T-cell (primary cell): ENCODE results near the gene BBLN. TPM values are rescaled to one million over a fixed set of nuclear protein-coding genes. Genes with fewer than 3 reads are reported as not detected.
"Not testable (repeated sequence)": the region's sequence is repeated elsewhere in the genome, so short reads cannot be mapped to it uniquely, and the experiment has no call there.

Experiments
- ATAC-seq, 4 experiments: fragments of 200-7000 bp in 3 of 4; fragments of 150-1000 bp in 1 of 4; cut with Tn5 transposase; replicated peaks in 1 of 4; 1 replicate in 3 of 4; 2 replicates in 1 of 4; pipeline ENCODE4 v1.10.0; 2021; ENCODE audit warnings: moderate library complexity in 3 of 4, mild to moderate bottlenecking in 2 of 4, moderate number of reproducible peaks in 1 of 4
- CTCF ChIA-PET, 2 donors: fragments of 300-600 bp; sonication (Branson Sonifier 250); formaldehyde crosslinking; loops; one replicate each; lab custom pipeline; 2022; ENCODE audit warnings: antibody characterized with exemption in 2 of 2; lab: Charles Lee
- POLR2A ChIA-PET, 2 donors: fragments of 300-600 bp; sonication (Branson Sonifier 250); formaldehyde crosslinking; loops; one replicate each; lab custom pipeline; 2022; ENCODE audit warnings: antibody characterized with exemption in 2 of 2; lab: Charles Lee
- DNase-seq, 35 experiments: peaks; one replicate each; pipeline versions ENCODE4 v3.0.0 to v3.0.0-alpha.2; 2013 to 2023
- H3K27ac ChIP-seq: one replicate; pipeline ENCODE4 v1.5.1; 2013; ENCODE audit warnings: low read length
- H3K27me3 ChIP-seq, 2 experiments: replicated peaks in 1 of 2; 1 replicate in 1 of 2; 2 replicates in 1 of 2; pipeline versions ENCODE4 v1.6.1 to v1.7.0; 2013; ENCODE audit warnings: low read length in 1 of 2, mixed read lengths in 1 of 2; ENCODE audit not compliant: control insufficient read depth in 2 of 2, insufficient read depth in 2 of 2; ENCODE audit errors: extremely low read depth in 1 of 2
- H3K36me3 ChIP-seq, 2 donors: 1 replicate in 1 of 2; 2 replicates in 1 of 2; pipeline versions ENCODE4 v1.6.1 to v1.7.0; 2013; ENCODE audit warnings: low read length in 1 of 2; ENCODE audit not compliant: control insufficient read depth in 2 of 2, insufficient read depth in 1 of 2; ENCODE audit errors: extremely low read depth in 1 of 2
- H3K4me1 ChIP-seq, 2 experiments: 1 replicate in 1 of 2; 2 replicates in 1 of 2; pipeline versions ENCODE4 v1.6.1 to v1.7.0; 2013; ENCODE audit warnings: low read length in 2 of 2, mixed read lengths in 1 of 2; ENCODE audit not compliant: insufficient read depth in 2 of 2, control insufficient read depth in 1 of 2; ENCODE audit errors: extremely low read depth in 1 of 2
- H3K4me3 ChIP-seq, 2 donors: 1 replicate in 1 of 2; 2 replicates in 1 of 2; pipeline versions ENCODE4 v1.5.1 to v1.7.0; 2013; ENCODE audit warnings: mild to moderate bottlenecking in 2 of 2, low read length in 1 of 2, moderate library complexity in 1 of 2; ENCODE audit not compliant: control insufficient read depth in 1 of 2; ENCODE audit errors: extremely low read depth in 1 of 2
- H3K9me3 ChIP-seq: 2 replicates; pipeline ENCODE4 v1.7.0; 2013
- H3K27ac Mint-ChIP-seq, 2 donors: one replicate each; pipeline ENCODE4 v1.8.0; 2020 to 2021; ENCODE audit warnings: mild to moderate bottlenecking in 2 of 2, mixed read lengths in 2 of 2
- H3K27me3 Mint-ChIP-seq, 2 donors: one replicate each; pipeline ENCODE4 v1.8.0; 2021 to 2022; ENCODE audit warnings: mixed read lengths in 2 of 2
- H3K36me3 Mint-ChIP-seq: one replicate; pipeline ENCODE4 v1.8.0; 2021; ENCODE audit warnings: mixed read lengths
- H3K4me1 Mint-ChIP-seq, 3 donors: one replicate each; pipeline ENCODE4 v1.8.0; 2020 to 2022; ENCODE audit warnings: mixed read lengths in 3 of 3, mild to moderate bottlenecking in 1 of 3
- H3K4me3 Mint-ChIP-seq, 3 donors: one replicate each; pipeline ENCODE4 v1.8.0; 2020 to 2022; ENCODE audit warnings: mild to moderate bottlenecking in 3 of 3, mixed read lengths in 3 of 3, moderate library complexity in 3 of 3
- H3K9me3 Mint-ChIP-seq, 3 donors: one replicate each; pipeline ENCODE4 v1.8.0; 2020 to 2022; ENCODE audit warnings: mixed read lengths in 3 of 3
- WGBS: methylation state at CpG from one replicate; pipeline ENCODE4 v1.1.5; 2013; ENCODE audit warnings: missing lambda C conversion rate; ENCODE audit not compliant: insufficient coverage; 5-methylcytosine and 5-hydroxymethylcytosine counted together
- total RNA-seq, 35 experiments: library from RNA in 6 of 35; stranded (reverse) in 6 of 35; fragments of 120-200 nt in 1 of 35; gene quantifications; one replicate each; pipeline versions ENCODE4 v1.2.1 to v1.2.4 and lab custom pipeline; 2013 to 2026

Gene BBLN
- total RNA-seq (10 to 100 TPM; 50.0 to 85.9 (median 81.4) TPM), total RNA-seq (lab: John Stamatoyannopoulos, UW) (19.3 to 49.4 (median 35.2) reads per million in 29 experiments)
- total RNA-seq (2013) = 86.7 TPM

- H3K27me3 Mint-ChIP-seq = no peaks in the 10 kb centered on the region
- H3K4me3 Mint-ChIP-seq = peak within 1 kb of the TSS; percentile 76 to 86 (median 85)
- H3K9me3 Mint-ChIP-seq = no peaks in the 10 kb centered on the region
- H3K9me3 ChIP-seq = no peaks in the 10 kb centered on the region
- peaks cover 13% of the 10 kb centered on the region for H3K36me3 Mint-ChIP-seq
- H3K27ac ChIP-seq = peak within 1 kb of the TSS; percentile 81
- peaks cover 4 to 19% of the 10 kb centered on the region in 2 donors for H3K36me3 ChIP-seq
- H3K4me1 Mint-ChIP-seq = peaks cover 23 to 25% (median 24%) of the 10 kb centered on the region in 3 donors
- peaks cover 2 to 21% of the 10 kb centered on the region in 2 experiments for H3K4me1 ChIP-seq
- WGBS = under 1% methylated on average over 57 of the region's 77 CpGs
- peak within 1 kb of the TSS; percentile 93 to 94 for H3K27ac Mint-ChIP-seq
- peak; percentile 78 to 94 (median 89) for DNase-seq
- H3K27me3 ChIP-seq = no peaks in the 10 kb centered on the region
- H3K4me3 ChIP-seq = peak within 1 kb of the TSS; percentile 58 to 74
- peak; percentile 85 to 87 (median 86) for ATAC-seq
- CTCF ChIA-PET = interaction anchor here in 1 of 2 donors (0.5 to 1.7 kb wide), 5 partner anchors 30 to 284 kb away, joined by 3 to 8 read pairs (median 5); partner anchors contain the start of genes CIZ1 and PTGES2
- POLR2A ChIA-PET = interaction anchor here (0.6 to 0.8 kb wide), 5 partner anchors 29 to 709 kb away, joined by 3 to 5 read pairs (median 3); partner anchors contain the start of genes LRSAM1 (in 1 of the 2) and RPL12 (in 1 of the 2)
Observed at GRCh38 chr9:128159784-128160602, at the start of gene BBLN. BBLN (plus strand) TSS chr9:128160265; CDS start chr9:128160408, 143 bp downstream.

- H3K4me1 ChIP-seq, H3K9me3 Mint-ChIP-seq, H3K4me1 Mint-ChIP-seq, DNase-seq, H3K27ac Mint-ChIP-seq, H3K27me3 ChIP-seq, POLR2A ChIA-PET, ATAC-seq, H3K9me3 ChIP-seq, CTCF ChIA-PET, H3K27ac ChIP-seq, H3K27me3 Mint-ChIP-seq, H3K4me3 Mint-ChIP-seq, H3K4me3 ChIP-seq: not testable (repeated sequence)
- peaks cover 22 to 34% of the 10 kb centered on the region in 2 donors for H3K36me3 ChIP-seq
- H3K36me3 Mint-ChIP-seq = peaks cover 29% of the 10 kb centered on the region
- WGBS = 90% methylated on average over 8 of the region's 12 CpGs
Observed at GRCh38 chr9:128111726-128112125, 48.3 kb upstream of the BBLN start.

- Mint-ChIP-seq H3K27ac (no peak overlapping the region), H3K36me3 (peaks cover 22% of the 10 kb centered on the region), H3K27me3 (no peaks in the 10 kb centered on the region), H3K4me3 (no peak overlapping the region), H3K4me1 (peaks cover 9 to 14% (median 14%) of the 10 kb centered on the region in 3 donors), H3K9me3 (no peaks in the 10 kb centered on the region)
- Histone ChIP-seq H3K4me1 (peaks cover 0 to 15% of the 10 kb centered on the region in 2 experiments), H3K27ac (no peak overlapping the region), H3K36me3 (peaks cover 6 to 14% of the 10 kb centered on the region in 2 donors), H3K4me3 (no peak overlapping the region), H3K27me3 (no peaks in the 10 kb centered on the region), H3K9me3 (no peaks in the 10 kb centered on the region)
- POLR2A ChIA-PET = interaction anchor here in 1 of 2 donors (0.6 kb wide), 1 partner anchor 523 kb away, joined by 4 read pairs; no protein-coding TSS in a partner anchor
- no peak for DNase-seq
- CTCF ChIA-PET = interaction anchor here (0.6 to 0.9 kb wide), 4 partner anchors 14 to 307 kb away, joined by 3 to 6 read pairs (median 4); partner anchors contain the start of gene CERCAM (in 1 of the 2)
- no peak for ATAC-seq
- WGBS = 93% methylated on average over 9 of the region's 12 CpGs
Observed at GRCh38 chr9:128113526-128114325, 46.3 kb upstream of the BBLN start.

- no peak for ATAC-seq
Observed at GRCh38 chr9:128114326-128115186, 45.5 kb upstream of the BBLN start.

GRCh38 chr9:128115187-128116103 is 44.6 kb upstream of the BBLN start:
- DNase-seq = peak in 1 of 35 experiments; percentile 48
- no peaks in the 10 kb centered on the region for H3K27me3 ChIP-seq
- POLR2A ChIA-PET = no interaction called here
- peaks cover 7 to 15% (median 11%) of the 10 kb centered on the region in 3 donors for H3K4me1 Mint-ChIP-seq
- H3K27me3 Mint-ChIP-seq = no peaks in the 10 kb centered on the region
- H3K4me3 ChIP-seq = no peak overlapping the region
- H3K4me3 Mint-ChIP-seq = no peak overlapping the region
- H3K9me3 ChIP-seq = no peaks in the 10 kb centered on the region
- 82% methylated on average over 24 of the region's 26 CpGs for WGBS
- H3K36me3 Mint-ChIP-seq = peaks cover 13% of the 10 kb centered on the region
- H3K9me3 Mint-ChIP-seq = no peaks in the 10 kb centered on the region
- ATAC-seq = no peak
- CTCF ChIA-PET = interaction anchor here (1.0 kb wide), 2 partner anchors 48 to 84 kb away, joined by 3 read pairs; partner anchors contain the start of genes NAIF1 (in 1 of the 2) and SLC25A25 (in 1 of the 2)
- no peak overlapping the region for H3K27ac ChIP-seq
- peaks cover 0 to 15% of the 10 kb centered on the region in 2 experiments for H3K4me1 ChIP-seq
- peak overlapping the region in 1 of 2 donors; percentile 36 for H3K27ac Mint-ChIP-seq
- H3K36me3 ChIP-seq = peaks cover 6 to 9% of the 10 kb centered on the region in 2 donors

More at GRCh38 chr9:128114326-128115186, 45.5 kb upstream of the BBLN start:
- H3K27me3 Mint-ChIP-seq = no peaks in the 10 kb centered on the region
- Histone ChIP-seq H3K27ac (no peak overlapping the region), H3K4me3 (no peak overlapping the region), H3K27me3 (no peaks in the 10 kb centered on the region), H3K4me1 (peaks cover 0 to 15% of the 10 kb centered on the region in 2 experiments), H3K9me3 (no peaks in the 10 kb centered on the region), H3K36me3 (peaks cover 6 to 13% of the 10 kb centered on the region in 2 donors)
- POLR2A ChIA-PET = no interaction called here
- peaks cover 9 to 15% (median 13%) of the 10 kb centered on the region in 3 donors for H3K4me1 Mint-ChIP-seq
- 93% methylated on average over 23 of the region's 29 CpGs for WGBS
- no peak overlapping the region for H3K4me3 Mint-ChIP-seq
- H3K9me3 Mint-ChIP-seq = no peaks in the 10 kb centered on the region
- H3K27ac Mint-ChIP-seq = no peak overlapping the region
- peaks cover 17% of the 10 kb centered on the region for H3K36me3 Mint-ChIP-seq
- no peak for DNase-seq
- CTCF ChIA-PET = no interaction called here
